CD14-positive monocyte (primary cell): Measurements from ENCODE around the gene KCTD5. TPM values are rescaled to one million over a fixed set of nuclear protein-coding genes. Genes with fewer than 3 reads are reported as not detected.

Experiments used
- DNase-seq, 3 donors: peaks; one replicate each; pipeline ENCODE4 v3.0.0-alpha.2; 2011 to 2022
- H2AFZ ChIP-seq: 2 replicates; pipeline ENCODE4 v1.6.0; 2012; ENCODE audit warnings: mild to moderate bottlenecking, low read depth, low read length, inconsistent platforms; ENCODE audit not compliant: insufficient read depth, poor library complexity, severe bottlenecking
- H3K27ac ChIP-seq, 2 donors: 1 replicate in 1 of 2; 2 replicates in 1 of 2; pipeline ENCODE4 v1.5.1; 2012 to 2013; ENCODE audit warnings: low read length in 2 of 2, control low read depth in 1 of 2, inconsistent platforms in 1 of 2, low read depth in 1 of 2, mild to moderate bottlenecking in 1 of 2
- H3K27me3 ChIP-seq, 2 donors: one replicate each; pipeline versions ENCODE4 v1.6.0 to v1.6.1; 2011 to 2013; ENCODE audit warnings: low read length in 2 of 2; ENCODE audit not compliant: control insufficient read depth in 2 of 2, insufficient read depth in 2 of 2
- H3K36me3 ChIP-seq, 2 donors: replicated peaks in 1 of 2; 1 replicate in 1 of 2; 2 replicates in 1 of 2; pipeline versions ENCODE4 v1.5.1 to v1.6.1; 2012 to 2013; ENCODE audit warnings: low read length in 2 of 2, control low read depth in 1 of 2, inconsistent platforms in 1 of 2, mild to moderate bottlenecking in 1 of 2; ENCODE audit not compliant: insufficient read depth in 2 of 2, control insufficient read depth in 1 of 2
- H3K4me1 ChIP-seq, 2 donors: 1 replicate in 1 of 2; 2 replicates in 1 of 2; pipeline versions ENCODE4 v1.5.1 to v1.6.1; 2012 to 2013; ENCODE audit warnings: low read length in 2 of 2, control low read depth in 1 of 2, inconsistent platforms in 1 of 2, mild to moderate bottlenecking in 1 of 2, moderate library complexity in 1 of 2; ENCODE audit not compliant: insufficient read depth in 2 of 2, control insufficient read depth in 1 of 2
- H3K4me2 ChIP-seq: replicated peaks from 2 replicates; pipeline ENCODE3; 2012; ENCODE audit warnings: low read length, moderate library complexity, mild to moderate bottlenecking; ENCODE audit not compliant: poor library complexity, severe bottlenecking; ENCODE audit errors: extremely low read depth
- H3K4me3 ChIP-seq, 3 experiments: fragments of 200-600 bp in 1 of 3; sonication (generic) in 1 of 3; replicated peaks in 1 of 3; 1 replicate in 2 of 3; 2 replicates in 1 of 3; pipeline ENCODE4 v1.5.1; 2011 to 2013; ENCODE audit warnings: low read length in 3 of 3, mild to moderate bottlenecking in 3 of 3, control low read depth in 2 of 3, low read depth in 2 of 3, inconsistent platforms in 1 of 3, moderate library complexity in 1 of 3
- H3K79me2 ChIP-seq: 2 replicates; pipeline ENCODE4 v1.6.0; 2012; ENCODE audit warnings: mild to moderate bottlenecking, control low read depth, inconsistent platforms, low read length, moderate library complexity; ENCODE audit not compliant: insufficient read depth
- H3K9ac ChIP-seq: 2 replicates; pipeline ENCODE4 v1.6.0; 2017; ENCODE audit warnings: low read length, mild to moderate bottlenecking; ENCODE audit not compliant: insufficient read depth, poor library complexity, severe bottlenecking
- H3K9me3 ChIP-seq, 2 donors: replicated peaks in 1 of 2; 1 replicate in 1 of 2; 2 replicates in 1 of 2; pipeline versions ENCODE4 v1.5.1 to v1.6.1; 2012 to 2013; ENCODE audit warnings: low read length in 2 of 2, control low read depth in 1 of 2; ENCODE audit not compliant: control insufficient read depth in 1 of 2, insufficient read depth in 1 of 2
- H4K20me1 ChIP-seq: 2 replicates; pipeline ENCODE4 v1.6.0; 2012; ENCODE audit warnings: mild to moderate bottlenecking, low read length, control low read depth, moderate library complexity; ENCODE audit not compliant: insufficient read depth
- H3K27ac Mint-ChIP-seq, 7 donors: one replicate each; pipeline ENCODE4 v1.8.0; 2020; ENCODE audit warnings: mild to moderate bottlenecking in 7 of 7, mixed read lengths in 7 of 7, moderate library complexity in 6 of 7, inconsistent platforms in 2 of 7
- H3K27me3 Mint-ChIP-seq, 3 donors: one replicate each; pipeline ENCODE4 v1.8.0; 2021 to 2022; ENCODE audit warnings: low read depth in 3 of 3, mild to moderate bottlenecking in 3 of 3, mixed read lengths in 3 of 3, moderate library complexity in 3 of 3, inconsistent platforms in 1 of 3
- H3K36me3 Mint-ChIP-seq, 2 donors: one replicate each; pipeline ENCODE4 v1.8.0; 2020; ENCODE audit warnings: mixed read lengths in 2 of 2, inconsistent platforms in 1 of 2, mild to moderate bottlenecking in 1 of 2
- H3K4me1 Mint-ChIP-seq: one replicate; pipeline ENCODE4 v1.8.0; 2020; ENCODE audit warnings: mild to moderate bottlenecking, mixed read lengths
- H3K4me3 Mint-ChIP-seq, 2 donors: one replicate each; pipeline ENCODE4 v1.8.0; 2020; ENCODE audit warnings: mild to moderate bottlenecking in 2 of 2, mixed read lengths in 2 of 2, moderate library complexity in 1 of 2
- H3K9me3 Mint-ChIP-seq, 7 donors: one replicate each; pipeline ENCODE4 v1.8.0; 2020 to 2022; ENCODE audit warnings: mixed read lengths in 7 of 7, mild to moderate bottlenecking in 6 of 7, moderate library complexity in 6 of 7, inconsistent platforms in 2 of 7
- WGBS: methylation state at CpG from one replicate; pipeline ENCODE4 v1.1.5; 2013; ENCODE audit warnings: missing lambda C conversion rate; ENCODE audit not compliant: insufficient coverage; 5-methylcytosine and 5-hydroxymethylcytosine counted together
- intact Hi-C, 2 donors: fragments of 100-400 bp; cut with micrococcal nuclease; formaldehyde crosslinking; loops; one replicate each; pipeline versions ENCODE4 v1.15.0 to v1.15.1; 2023
- polyA plus RNA-seq, 3 donors: library from polyadenylated mRNA; depleted of rRNA in 1 of 3; unstranded in 2 of 3; stranded (reverse) in 1 of 3; fragments of 300-500 nt in 2 of 3; fragments of >200 nt in 1 of 3; fragmentation: Illumina TruSeq in 2 of 3; gene quantifications; 1 replicate in 2 of 3; 2 replicates in 1 of 3; pipeline ENCODE4 v1.2.3, GENCODE V29; 2012 to 2021
- TF ChIP-seq, protein P1 (sequence below): fragments of 200-600 bp; IDR thresholded peaks from one replicate; pipeline ENCODE4 v1.8.0; 2022; ENCODE audit warnings: antibody characterized with exemption, mild to moderate bottlenecking

Gene KCTD5
- polyA plus RNA-seq, 3 donors: 16.0 to 23.1 (median 21.0) TPM

DNA sequence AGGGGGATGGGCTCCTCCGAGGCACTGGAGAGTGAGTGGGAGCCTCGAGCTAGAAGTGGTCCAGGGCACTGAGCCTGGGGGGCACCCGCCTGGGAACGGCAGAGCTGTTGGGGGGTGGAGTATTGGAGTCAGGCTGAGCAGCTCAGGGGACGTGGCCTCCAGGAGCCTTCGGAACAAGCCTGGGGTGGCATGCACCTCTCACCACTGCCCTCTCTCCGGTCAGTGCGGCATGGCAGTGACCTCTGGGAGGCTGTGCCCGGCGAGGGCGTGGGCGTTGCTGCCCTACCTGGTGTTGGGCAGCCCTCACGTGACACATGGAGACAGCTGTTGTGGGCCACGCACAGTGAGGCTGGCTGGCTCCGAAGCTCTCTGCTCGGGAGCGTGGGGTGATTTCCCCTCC is 23.8 kb downstream of the KCTD5 start:
- H3K36me3 ChIP-seq: peaks cover 83 to 94% of the 10 kb centered on the region in 2 donors
- peaks cover 3% of the 10 kb centered on the region for H3K79me2 ChIP-seq
- Mint-ChIP-seq H3K36me3 (peaks cover 42 to 83% of the 10 kb centered on the region in 2 donors), H3K9me3 (no peaks in the 10 kb centered on the region), H3K27ac (no peak overlapping the region), H3K4me3 (no peak overlapping the region), H3K27me3 (no peaks in the 10 kb centered on the region), H3K4me1 (no peaks in the 10 kb centered on the region)
- H3K9me3 ChIP-seq: no peaks in the 10 kb centered on the region
- H3K4me1 ChIP-seq: no peaks in the 10 kb centered on the region
- H2AFZ ChIP-seq: no peak overlapping the region
- DNase-seq: no peak
- no peaks in the 10 kb centered on the region for H3K27me3 ChIP-seq
- H3K4me2 ChIP-seq: no peak overlapping the region
- WGBS: over 99% methylated on average over 14 of the region's 17 CpGs
- intact Hi-C loops: no loop called here
- peaks cover 100% of the 10 kb centered on the region for H4K20me1 ChIP-seq
- TF ChIP-seq, protein P1, sequence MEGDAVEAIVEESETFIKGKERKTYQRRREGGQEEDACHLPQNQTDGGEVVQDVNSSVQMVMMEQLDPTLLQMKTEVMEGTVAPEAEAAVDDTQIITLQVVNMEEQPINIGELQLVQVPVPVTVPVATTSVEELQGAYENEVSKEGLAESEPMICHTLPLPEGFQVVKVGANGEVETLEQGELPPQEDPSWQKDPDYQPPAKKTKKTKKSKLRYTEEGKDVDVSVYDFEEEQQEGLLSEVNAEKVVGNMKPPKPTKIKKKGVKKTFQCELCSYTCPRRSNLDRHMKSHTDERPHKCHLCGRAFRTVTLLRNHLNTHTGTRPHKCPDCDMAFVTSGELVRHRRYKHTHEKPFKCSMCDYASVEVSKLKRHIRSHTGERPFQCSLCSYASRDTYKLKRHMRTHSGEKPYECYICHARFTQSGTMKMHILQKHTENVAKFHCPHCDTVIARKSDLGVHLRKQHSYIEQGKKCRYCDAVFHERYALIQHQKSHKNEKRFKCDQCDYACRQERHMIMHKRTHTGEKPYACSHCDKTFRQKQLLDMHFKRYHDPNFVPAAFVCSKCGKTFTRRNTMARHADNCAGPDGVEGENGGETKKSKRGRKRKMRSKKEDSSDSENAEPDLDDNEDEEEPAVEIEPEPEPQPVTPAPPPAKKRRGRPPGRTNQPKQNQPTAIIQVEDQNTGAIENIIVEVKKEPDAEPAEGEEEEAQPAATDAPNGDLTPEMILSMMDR: no peak
- no peak overlapping the region for H3K27ac ChIP-seq
- H3K4me3 ChIP-seq: no peak overlapping the region
- H3K9ac ChIP-seq: no peak overlapping the region

DNA sequence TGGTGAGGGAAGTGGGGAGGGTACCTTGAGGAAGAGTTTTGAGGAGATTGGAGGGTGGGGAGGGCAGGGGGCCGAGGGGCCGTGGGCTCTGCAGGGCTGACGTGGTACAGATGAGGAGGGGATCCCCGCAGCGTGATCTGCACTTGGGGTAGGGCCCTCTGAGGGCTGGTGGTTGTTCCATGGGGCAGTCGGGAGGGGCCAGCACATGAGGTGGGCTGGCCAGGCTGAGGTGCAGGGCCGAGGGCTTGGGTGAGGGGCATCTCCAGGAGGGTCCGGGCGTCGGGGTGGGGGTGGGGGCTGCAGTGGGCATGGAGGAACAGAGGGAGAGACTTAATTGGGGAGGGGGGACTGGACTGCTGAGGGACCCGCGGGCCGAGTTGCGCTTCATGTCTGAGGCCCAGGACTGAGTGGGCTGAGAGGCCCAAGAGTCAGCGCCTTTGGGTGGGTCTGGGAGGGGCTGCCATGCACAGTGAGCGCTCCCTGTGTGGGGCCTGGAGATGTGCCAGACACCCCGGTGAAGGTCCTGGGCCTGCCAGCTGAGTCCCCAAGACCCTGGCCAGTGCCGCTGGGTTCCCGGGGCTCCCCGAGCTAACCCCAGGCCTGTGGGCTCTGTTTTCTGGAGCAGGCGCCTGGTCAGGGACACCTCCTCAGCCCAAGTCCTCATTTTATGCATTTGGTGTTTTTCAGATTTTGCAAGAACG is 24.4 kb downstream of the KCTD5 start:
- Mint-ChIP-seq H3K36me3 (peaks cover 40 to 76% of the 10 kb centered on the region in 2 donors), H3K4me3 (no peak overlapping the region), H3K27ac (no peak overlapping the region), H3K9me3 (no peaks in the 10 kb centered on the region), H3K27me3 (no peaks in the 10 kb centered on the region), H3K4me1 (no peaks in the 10 kb centered on the region)
- Histone ChIP-seq H3K4me2 (no peak overlapping the region), H3K9ac (no peak overlapping the region), H3K4me1 (no peaks in the 10 kb centered on the region), H3K36me3 (peaks cover 76 to 87% of the 10 kb centered on the region in 2 donors), H3K79me2 (peaks cover 3% of the 10 kb centered on the region), H3K27ac (no peak overlapping the region), H3K9me3 (no peaks in the 10 kb centered on the region), H3K27me3 (no peaks in the 10 kb centered on the region), H2AFZ (no peak overlapping the region), H3K4me3 (no peak overlapping the region), H4K20me1 (peaks cover 100% of the 10 kb centered on the region)
- TF ChIP-seq, protein P1: no peak
- intact Hi-C loops: no loop called here
- 96% methylated on average over 16 of the region's 22 CpGs for WGBS
- DNase-seq: no peak
